ENCODE measurements around the gene PABPN1. TPM values are rescaled to one million over a fixed set of nuclear protein-coding genes. Genes with fewer than 3 reads are reported as not detected.

The PABPN1 gene
- total and polyA plus RNA-seq, 9 of the 15 experiments (the other 6 are each of a cell fraction or from before 2014, with no cell fraction given): 32.6 to 388 (median 178) TPM

DNA sequence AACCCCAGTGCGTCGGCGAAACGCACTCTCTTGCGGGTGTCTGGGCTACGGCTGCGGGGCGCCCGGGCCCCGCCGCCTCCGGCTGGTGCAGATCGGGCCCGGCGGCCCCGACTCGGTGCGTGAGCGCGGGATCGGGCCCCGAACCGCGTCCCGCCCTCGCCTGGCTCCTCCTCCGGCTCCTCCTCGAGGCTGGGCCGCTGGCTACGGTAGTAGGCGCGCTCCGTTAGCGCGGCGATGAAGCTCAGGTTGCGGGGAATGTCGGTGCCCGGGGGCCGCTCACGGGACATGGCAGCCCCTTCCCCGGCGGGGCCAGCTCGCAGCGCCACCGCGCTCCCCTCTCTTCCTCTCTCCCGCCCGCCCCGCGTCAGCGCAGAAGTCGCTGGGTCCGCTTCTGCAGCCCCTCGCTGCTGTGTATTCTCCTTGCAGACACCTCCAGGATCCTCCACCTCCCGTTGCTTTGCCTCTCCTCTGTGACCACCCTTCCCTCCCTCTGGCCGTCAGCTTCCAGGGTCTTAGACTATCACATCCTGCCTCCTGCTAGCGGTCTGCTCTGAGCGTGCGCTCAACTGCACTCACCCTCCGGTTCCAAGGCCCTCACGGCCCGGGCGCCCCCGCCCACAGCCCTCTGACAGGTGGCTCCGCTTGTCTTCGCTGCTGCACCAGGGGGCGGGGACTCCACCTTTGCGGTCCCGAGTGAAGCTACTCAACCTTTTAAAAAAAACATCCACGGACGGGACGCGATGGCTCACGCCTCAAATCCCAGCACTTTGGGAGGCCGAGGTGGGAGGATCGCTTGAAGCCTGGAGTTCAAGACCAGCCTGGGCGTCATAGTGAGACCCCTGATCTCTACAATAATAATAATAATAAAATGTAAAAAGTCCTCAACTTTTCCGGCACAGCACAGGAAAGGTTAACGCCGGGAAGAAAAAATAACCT, 18.7 kb upstream of the PABPN1 start, which contains the start of gene PPP1R3E (continued):
- TF ChIP-seq, protein P1, sequence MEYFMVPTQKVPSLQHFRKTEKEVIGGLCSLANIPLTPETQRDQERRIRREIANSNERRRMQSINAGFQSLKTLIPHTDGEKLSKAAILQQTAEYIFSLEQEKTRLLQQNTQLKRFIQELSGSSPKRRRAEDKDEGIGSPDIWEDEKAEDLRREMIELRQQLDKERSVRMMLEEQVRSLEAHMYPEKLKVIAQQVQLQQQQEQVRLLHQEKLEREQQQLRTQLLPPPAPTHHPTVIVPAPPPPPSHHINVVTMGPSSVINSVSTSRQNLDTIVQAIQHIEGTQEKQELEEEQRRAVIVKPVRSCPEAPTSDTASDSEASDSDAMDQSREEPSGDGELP (CRISPR knock-in tag; IDR thresholded peaks at IDR 0.05; ENCODE audit: borderline replicate concordance): peak; percentile 71
- TF ChIP-seq ZNF592 (IDR thresholded peaks at IDR 0.05): no peak
- TF ChIP-seq ZFP91 (CRISPR knock-in tag; IDR thresholded peaks at IDR 0.05): no peak
- no peak for TF ChIP-seq ATF2 (CRISPR knock-in tag; IDR thresholded peaks at IDR 0.05)
- TF ChIP-seq JUNB (CRISPR knock-in tag; conservative IDR thresholded peaks at IDR 0.05): no peak
- TF ChIP-seq SUPT5H (IDR thresholded peaks at IDR 0.05): peak; percentile 8
- TF ChIP-seq PPARD (CRISPR knock-in tag; IDR thresholded peaks at IDR 0.05): no peak
- TF ChIP-seq ZKSCAN1 (IDR thresholded peaks at IDR 0.05; ENCODE audit: low read depth, low read length): 0 out of 2 replicates have a peak, but pooled peaks have one; percentile 6
- no peak for TF ChIP-seq ATF4 (CRISPR knock-in tag; IDR thresholded peaks at IDR 0.05)
- no peak for TF ChIP-seq ZNF696 (CRISPR knock-in tag; conservative IDR thresholded peaks at IDR 0.05)
- TF ChIP-seq ZNF24 (IDR thresholded peaks at IDR 0.05): peak; percentile 28; the same call in 1 of the 2 replicates
- peak; percentile 53; the same call in 1 of the 2 replicates for TF ChIP-seq NR3C1 (CRISPR knock-in tag; IDR thresholded peaks at IDR 0.05)
- TF ChIP-seq SMARCE1 (IDR thresholded peaks at IDR 0.05): 0 out of 2 replicates have a peak, but pooled peaks have one; percentile 16
- peak; percentile 37 for TF ChIP-seq CCNT2 (IDR thresholded peaks at IDR 0.05; ENCODE audit: borderline replicate concordance, extremely low read depth, insufficient read length, low read depth, low read length)
- TF ChIP-seq TEAD4 (IDR thresholded peaks at IDR 0.05; ENCODE audit: low read length): no peak
- TF ChIP-seq TEAD4 (CRISPR knock-in tag; IDR thresholded peaks at IDR 0.05; ENCODE audit: borderline replicate concordance): peak; percentile 38; the same call in 1 of the 2 replicates

Measured in K562 (cell line).